Mesodermal cell (in vitro differentiated cells): Measurements from ENCODE around the gene CEACAM3. TPM values are rescaled to one million over a fixed set of nuclear protein-coding genes. Genes with fewer than 3 reads are reported as not detected.
"Not testable (repeated sequence)": the region's sequence is repeated elsewhere in the genome, so short reads cannot be mapped to it uniquely, and the experiment has no call there.

ENCODE experiments used
- H3K27ac ChIP-seq: 2 replicates; pipeline ENCODE4 v1.7.0; 2013; ENCODE audit warnings: mild to moderate bottlenecking, low read depth, low read length, moderate library complexity; ENCODE audit not compliant: severe bottlenecking
- H3K36me3 ChIP-seq: 2 replicates; pipeline ENCODE4 v1.7.1; 2013; ENCODE audit warnings: mild to moderate bottlenecking, low read length, moderate library complexity; ENCODE audit not compliant: control insufficient read depth, insufficient read depth
- H3K4me1 ChIP-seq: one replicate; pipeline ENCODE4 v1.7.1; 2013; ENCODE audit warnings: mild to moderate bottlenecking, low read length; ENCODE audit not compliant: insufficient read depth, control insufficient read depth, poor library complexity, severe bottlenecking
- H3K4me3 ChIP-seq: 2 replicates; pipeline ENCODE4 v1.7.0; 2013; ENCODE audit warnings: low read length, control low read depth, mild to moderate bottlenecking; ENCODE audit not compliant: insufficient read depth, poor library complexity, severe bottlenecking; ENCODE audit errors: extremely low read depth
- H3K9me3 ChIP-seq: 2 replicates; pipeline ENCODE4 v1.7.1; 2013; ENCODE audit warnings: mild to moderate bottlenecking, low read length, moderate library complexity; ENCODE audit not compliant: control insufficient read depth
- WGBS, 2 experiments: methylation state at CpG; one replicate each; pipeline ENCODE4 v1.1.5; 2013; ENCODE audit warnings: missing lambda C conversion rate in 2 of 2; ENCODE audit not compliant: insufficient coverage in 2 of 2; 5-methylcytosine and 5-hydroxymethylcytosine counted together
- polyA plus RNA-seq, 2 experiments: library from polyadenylated mRNA; stranded (reverse); fragments of 50-300 nt; gene quantifications; one replicate each; pipeline ENCODE4 v1.2.3, GENCODE V29; 2013

CEACAM3 gene
- not detected for polyA plus RNA-seq (2013, experiment 1 of 2)
- polyA plus RNA-seq (2013, experiment 2 of 2) = not detected

DNA sequence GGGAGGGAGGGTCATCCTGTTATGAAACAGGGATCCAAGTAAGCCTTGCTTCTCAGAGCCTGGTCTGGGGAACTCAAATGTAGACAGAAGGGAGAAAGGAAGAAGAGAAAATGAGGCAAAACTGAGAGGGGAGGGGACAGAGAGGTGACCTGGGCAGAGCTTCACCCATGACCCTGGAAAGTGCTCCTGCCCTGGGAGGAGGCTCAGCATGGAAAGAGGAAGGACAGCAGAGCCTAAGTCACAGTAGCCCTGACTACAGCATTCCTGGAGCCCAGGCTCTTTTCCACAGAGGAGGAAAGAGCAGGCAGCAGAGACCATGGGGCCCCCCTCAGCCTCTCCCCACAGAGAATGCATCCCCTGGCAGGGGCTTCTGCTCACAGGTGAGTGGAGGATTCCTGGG, at the start of gene CEACAM3:
CEACAM3 (plus strand) TSS at position 226 of the 400 bp plus-strand sequence; CDS start at position 317, 91 bp downstream.
- no peak within 1 kb of the TSS for H3K27ac ChIP-seq
- H3K4me1 ChIP-seq = no peaks in the 10 kb centered on the region
- no peak within 1 kb of the TSS for H3K4me3 ChIP-seq
- H3K36me3 ChIP-seq = no peaks in the 10 kb centered on the region
- H3K9me3 ChIP-seq = no peaks in the 10 kb centered on the region

DNA sequence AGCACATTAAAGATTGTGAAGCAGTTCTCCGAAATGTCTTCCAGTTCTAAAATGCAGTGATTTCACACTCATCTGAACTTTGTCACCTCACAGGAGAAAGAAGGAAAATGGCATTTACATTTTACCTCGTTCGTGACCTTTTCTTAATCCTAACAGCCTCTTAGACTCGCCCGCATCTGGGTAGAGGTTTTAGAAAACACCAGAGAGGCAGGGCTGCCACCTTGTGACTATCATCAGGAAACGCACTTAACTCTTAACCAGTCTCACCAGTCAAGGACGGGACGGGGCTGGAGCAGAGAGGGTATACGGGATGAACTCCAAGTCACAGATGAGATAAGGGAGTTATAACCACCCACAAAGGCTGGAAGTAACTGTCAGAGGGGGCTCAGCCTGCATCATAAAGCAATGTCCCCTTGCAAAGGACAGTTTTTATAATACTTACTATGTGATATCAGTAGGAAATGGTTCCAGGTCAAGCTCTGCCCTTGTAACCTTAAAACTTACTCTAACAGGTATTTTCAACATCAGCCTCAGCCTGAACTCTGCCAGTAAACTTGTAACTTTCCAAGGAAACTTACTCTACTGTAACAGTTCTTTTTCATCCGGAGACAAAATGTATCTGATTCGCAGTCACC, 49.7 kb upstream of the CEACAM3 start:
- no peaks in the 10 kb centered on the region for H3K4me1 ChIP-seq
- no peaks in the 10 kb centered on the region for H3K36me3 ChIP-seq
- no peaks in the 10 kb centered on the region for H3K9me3 ChIP-seq
- WGBS, 2 experiments = 48 to 59% methylated on average over 3 to 4 of the region's 11 CpGs
- H3K27ac ChIP-seq = no peak overlapping the region
- no peak overlapping the region for H3K4me3 ChIP-seq

- Histone ChIP-seq H3K9me3 (no peaks in the 10 kb centered on the region), H3K4me3 (no peak overlapping the region), H3K27ac (no peak overlapping the region), H3K36me3 (no peaks in the 10 kb centered on the region), H3K4me1 (no peaks in the 10 kb centered on the region)
- WGBS, 2 experiments = 36 to 58% methylated on average over 2 to 3 of the region's 3 CpGs
Observed at GRCh38 chr19:41748012-41748411, 48.4 kb upstream of the CEACAM3 start.

GRCh38 chr19:41750248-41751134, 45.9 kb upstream of the CEACAM3 start:
- not testable (repeated sequence) for H3K27ac ChIP-seq, H3K36me3 ChIP-seq
- WGBS, 2 experiments = 50 to 60% methylated on average over 2 of the region's 10 CpGs

DNA sequence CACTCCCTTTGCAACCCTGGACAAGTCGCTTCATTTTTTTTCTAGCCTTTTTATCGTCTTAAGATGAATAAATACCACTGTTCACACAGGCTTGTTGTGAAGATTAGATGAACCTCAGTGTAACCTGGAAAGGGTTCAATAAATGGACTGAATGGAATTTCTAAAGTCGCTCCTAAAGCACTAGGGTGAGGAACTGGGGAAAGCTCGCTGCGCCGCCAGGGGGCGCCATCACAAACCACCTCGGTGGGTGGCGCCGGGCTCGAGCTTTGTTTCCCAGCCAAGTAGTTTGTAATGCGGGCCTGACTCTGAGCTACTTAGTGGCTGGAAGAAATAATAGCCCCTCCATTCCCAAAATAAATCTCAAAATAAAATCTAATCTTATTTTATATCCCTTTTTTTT, 43.2 kb upstream of the CEACAM3 start:
- 0 to 8% methylated on average over 2 to 9 of the region's 12 CpGs for WGBS, 2 experiments
- no peaks in the 10 kb centered on the region for H3K9me3 ChIP-seq
- no peaks in the 10 kb centered on the region for H3K4me1 ChIP-seq
- H3K27ac ChIP-seq = no peak overlapping the region
- no peak overlapping the region for H3K4me3 ChIP-seq
- H3K36me3 ChIP-seq = no peaks in the 10 kb centered on the region

More at GRCh38 chr19:41750248-41751134, 45.9 kb upstream of the CEACAM3 start:
- not testable (repeated sequence) for H3K4me1 ChIP-seq, H3K9me3 ChIP-seq, H3K4me3 ChIP-seq

- H3K4me1 ChIP-seq = no peaks in the 10 kb centered on the region
- H3K4me3 ChIP-seq = no peak overlapping the region
- H3K36me3 ChIP-seq = no peaks in the 10 kb centered on the region
- H3K9me3 ChIP-seq = no peaks in the 10 kb centered on the region
- H3K27ac ChIP-seq = no peak overlapping the region
- 10 to 19% methylated on average over 2 of the region's 4 CpGs for WGBS, 2 experiments
Observed at GRCh38 chr19:41753936-41754529, 42.4 kb upstream of the CEACAM3 start.

DNA sequence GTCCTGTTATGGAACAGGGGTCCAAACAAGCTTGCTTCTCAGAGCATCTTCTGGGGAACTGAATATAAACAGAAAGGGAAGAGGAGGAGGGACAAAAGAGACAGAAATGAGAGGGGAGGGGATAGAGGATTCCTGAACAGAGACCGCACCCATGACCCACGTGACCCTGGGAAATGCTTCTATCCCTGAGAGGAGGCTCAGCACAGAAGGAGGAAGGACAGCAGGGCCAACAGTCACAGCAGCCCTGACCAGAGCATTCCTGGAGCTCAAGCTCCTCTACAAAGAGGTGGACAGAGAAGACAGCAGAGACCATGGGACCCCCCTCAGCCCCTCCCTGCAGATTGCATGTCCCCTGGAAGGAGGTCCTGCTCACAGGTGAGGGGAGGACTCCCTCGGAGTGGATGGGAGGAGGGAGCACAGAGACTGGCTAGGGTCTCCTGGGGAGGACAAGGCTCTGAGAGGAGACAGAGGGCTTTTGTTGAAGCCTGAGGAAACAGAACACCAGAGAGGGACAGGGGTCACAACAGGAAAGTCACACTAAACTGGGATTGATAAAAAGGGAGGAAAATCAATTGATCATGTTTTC, 41.0 kb upstream of the CEACAM3 start, which contains the start of gene CEACAM6:
CEACAM6 (plus strand) TSS at position 203 of the 586 bp plus-strand sequence; CDS start at position 312, 109 bp downstream.
- no peak within 1 kb of the TSS for H3K4me3 ChIP-seq
- no peaks in the 10 kb centered on the region for H3K9me3 ChIP-seq
- H3K36me3 ChIP-seq = no peaks in the 10 kb centered on the region
- 33 to 57% methylated on average over 3 of the region's 3 CpGs for WGBS, 2 experiments
- H3K4me1 ChIP-seq = no peaks in the 10 kb centered on the region
- no peak within 1 kb of the TSS for H3K27ac ChIP-seq

GRCh38 chr19:41758846-41759245, 37.5 kb upstream of the CEACAM3 start:
- no peaks in the 10 kb centered on the region for H3K4me1 ChIP-seq
- H3K4me3 ChIP-seq = no peak overlapping the region
- H3K27ac ChIP-seq = no peak overlapping the region
- 77 to 80% methylated on average over 9 of the region's 9 CpGs for WGBS, 2 experiments
- H3K36me3 ChIP-seq = no peaks in the 10 kb centered on the region
- H3K9me3 ChIP-seq = no peaks in the 10 kb centered on the region

DNA sequence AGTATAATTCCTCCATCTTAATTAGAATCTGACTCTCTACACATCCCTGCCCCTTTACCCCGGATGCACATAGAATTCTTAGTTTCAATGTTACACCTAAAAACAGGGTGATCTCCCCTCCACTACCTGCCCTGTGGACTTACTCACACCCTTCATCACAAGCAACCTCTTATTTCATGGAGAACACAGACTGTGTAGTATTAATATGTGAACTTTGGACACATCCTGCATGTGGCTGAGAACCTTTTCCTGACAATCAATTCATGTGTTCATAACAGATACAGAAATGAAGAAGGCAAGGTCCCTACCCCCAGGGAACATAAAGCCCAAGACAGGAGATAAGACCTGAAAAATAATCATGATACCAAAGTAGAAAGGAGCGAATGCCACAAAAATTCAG, 29.3 kb upstream of the CEACAM3 start:
- 80% methylated on average over 1 to 2 of the region's 2 CpGs for WGBS, 2 experiments
- no peaks in the 10 kb centered on the region for H3K4me1 ChIP-seq
- no peaks in the 10 kb centered on the region for H3K9me3 ChIP-seq
- no peaks in the 10 kb centered on the region for H3K36me3 ChIP-seq
- H3K27ac ChIP-seq = no peak overlapping the region
- no peak overlapping the region for H3K4me3 ChIP-seq

DNA sequence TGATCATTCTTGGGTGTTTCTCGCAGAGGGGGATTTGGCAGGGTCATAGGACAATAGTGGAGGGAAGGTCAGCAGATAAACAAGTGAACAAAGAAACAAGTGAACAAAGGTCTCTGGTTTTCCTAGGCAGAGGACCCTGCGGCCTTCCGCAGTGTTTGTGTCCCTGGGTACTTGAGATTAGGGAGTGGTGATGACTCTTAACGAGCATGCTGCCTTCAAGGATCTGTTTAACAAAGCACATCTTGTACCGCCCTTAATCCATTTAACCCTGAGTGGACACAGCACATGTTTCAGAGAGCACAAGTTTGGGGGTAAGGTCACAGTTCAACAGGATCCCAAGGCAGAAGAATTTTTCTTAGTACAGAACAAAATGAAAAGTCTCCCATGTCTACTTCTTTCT, 28.3 kb upstream of the CEACAM3 start:
- H3K4me1 ChIP-seq, H3K4me3 ChIP-seq, H3K9me3 ChIP-seq, H3K27ac ChIP-seq, H3K36me3 ChIP-seq: not testable (repeated sequence)
- WGBS, 2 experiments = no CpG with 5 or more reads among the region's 5 CpGs
